OCI-LY1 (cell line): ENCODE data around the gene CD93.

ENCODE experiments used
- CTCF ChIP-seq: fragments of 200-600 bp; sonication (generic), shearing (Covaris generic); IDR thresholded peaks from 2 replicates; pipeline ENCODE4 v1.5.1; 2017; ENCODE audit warnings: mild to moderate bottlenecking, antibody characterized with exemption, low read length, moderate library complexity, mixed read lengths
- EZH2 ChIP-seq: fragments of 200-600 bp; sonication (generic), shearing (Covaris generic); IDR thresholded peaks from 2 replicates; pipeline ENCODE4 v1.8.0; 2017; ENCODE audit warnings: borderline replicate concordance, mixed run types, mild to moderate bottlenecking, antibody characterized with exemption, low read length, moderate library complexity, mixed read lengths

- TF ChIP-seq CTCF (no peak), EZH2 (no peak)
These were observed 17.3 kb upstream of the CD93 start for GRCh38 chr20:23103284-23104018.
